K562 (cell line): Measurements from ENCODE around the gene CCDC183. TPM values are rescaled to one million over a fixed set of nuclear protein-coding genes. Genes with fewer than 3 reads are reported as not detected.

ENCODE experiments used
- CBX5 ChIP-seq: IDR thresholded peaks from 2 replicates; pipeline ENCODE4 v1.6.1; 2014; ENCODE audit warnings: low read depth, borderline replicate concordance
- ID3 ChIP-seq, 2 experiments: fragments of 250-450 bp in 1 of 2; fragments of 450-650 bp in 1 of 2; sonication (Bioruptor Pico) in 1 of 2; IDR thresholded peaks; 2 replicates each; pipeline versions ENCODE4 v1.6.1 to v1.8.0; 2016 to 2021; ENCODE audit warnings: mild to moderate bottlenecking in 2 of 2, moderate library complexity in 2 of 2, missing compliant biosample characterization in 1 of 2, missing genetic modification characterization in 1 of 2
- PHB ChIP-seq: fragments of 250-450 bp; sonication (Bioruptor Pico); IDR thresholded peaks from 2 replicates; pipeline ENCODE4 v1.5.0; 2021
- POLR2G ChIP-seq: fragments of 200-400 bp; formaldehyde crosslinking; IDR thresholded peaks from 2 replicates; pipeline ENCODE4 v1.6.1; 2017; ENCODE audit warnings: low read depth, mild to moderate bottlenecking, antibody characterized with exemption, low read length, moderate library complexity
- PTTG1 ChIP-seq: fragments of 450-650 bp; IDR thresholded peaks from 2 replicates; pipeline ENCODE4 v1.6.1; 2016; ENCODE audit warnings: low read depth, mild to moderate bottlenecking, missing genetic modification characterization, missing compliant biosample characterization
- RNF219 ChIP-seq: fragments of 250-450 bp; sonication (Bioruptor Pico); IDR thresholded peaks from 2 replicates; pipeline ENCODE4 v1.5.0; 2022; ENCODE audit warnings: mild to moderate bottlenecking
- ZNF639 ChIP-seq, 2 experiments: fragments of 200-800 bp in 1 of 2; sonication (Bioruptor generic) in 1 of 2; sonication (generic) in 1 of 2; formaldehyde crosslinking in 1 of 2; IDR thresholded peaks in 1 of 2; conservative IDR thresholded peaks in 1 of 2; 2 replicates each; pipeline versions ENCODE4 v1.5.0 to v1.6.1; 2016 to 2020; ENCODE audit warnings: missing compliant biosample characterization in 1 of 2, missing genetic modification characterization in 1 of 2, missing genetic modification reagents in 1 of 2
- polyA plus RNA-seq, 8 experiments: library from polyadenylated mRNA; depleted of rRNA in 4 of 8; stranded (reverse) in 5 of 8; unstranded in 3 of 8; fragments of >200 nt; fragmentation: Nextera tagmentation in 2 of 8; fragmentation: Illumina TruSeq in 1 of 8; extraction: Ambion mirVana in 2 of 8; extraction: Trizol in 1 of 8; gene quantifications; 2 replicates each; pipeline versions ENCODE4 v1.2.1 to v1.2.3, GENCODE V29; 2011 to 2014; ENCODE audit warnings: inconsistent platforms in 1 of 8, missing spikeins in 1 of 8
- total RNA-seq, 7 experiments: library from RNA; depleted of rRNA in 6 of 7; stranded (reverse); fragments of >200 nt in 6 of 7; fragmentation: Illumina TruSeq in 2 of 7; extraction: Trizol in 2 of 7; gene quantifications; 2 replicates each; pipeline versions ENCODE4 v1.2.1 to v1.2.3, GENCODE V29; 2011 to 2021; ENCODE audit warnings: low replicate concordance in 1 of 7

CCDC183 gene
- total and polyA plus RNA-seq, 9 of the 15 experiments (the other 6 are each of a cell fraction or from before 2014, with no cell fraction given): 0.21 to 0.60 (median 0.29) TPM; not detected in 4

GRCh38 chr9:136796238-136796774 lies at the start of gene CCDC183 (continued):
- peak in 1 of 2 experiments; percentile 39; a peak in 1 of 4 replicates for TF ChIP-seq ZNF639 (CRISPR knock-in tag; conservative IDR thresholded peaks at IDR 0.05 in 1 of 2, IDR thresholded peaks at IDR 0.05 in 1 of 2)
- peak; percentile 43; the same call in 1 of the 2 replicates for TF ChIP-seq POLR2G
- TF ChIP-seq PTTG1 (tag): peak; percentile 50; the same call in 1 of the 2 replicates
- no peak for TF ChIP-seq CBX5
- no peak for TF ChIP-seq ID3 (CRISPR knock-in tag; IDR thresholded peaks at IDR 0.05)
- no peak for TF ChIP-seq ID3 (tag; IDR thresholded peaks at IDR 0.05)
- no peak for TF ChIP-seq RNF219 (CRISPR knock-in tag)
- TF ChIP-seq PHB (CRISPR knock-in tag): 0 out of 2 replicates have a peak, but pooled peaks have one; percentile 45
